B cell (primary cell): ENCODE results near the gene AARS1. TPM values are rescaled to one million over a fixed set of nuclear protein-coding genes. Genes with fewer than 3 reads are reported as not detected.

Source experiments
- ATAC-seq: fragments of 200-7000 bp; cut with Tn5 transposase; one replicate; pipeline ENCODE4 v1.10.0; 2021; ENCODE audit warnings: low read depth, mild to moderate bottlenecking, moderate number of reproducible peaks, moderate library complexity
- CTCF ChIA-PET: fragments of 350-600 bp; sonication (Branson Sonifier 250); formaldehyde crosslinking; loops from one replicate; lab custom pipeline; 2021; ENCODE audit warnings: antibody characterized with exemption, inconsistent platforms; lab: Charles Lee
- POLR2A ChIA-PET: fragments of 350-600 bp; sonication (Branson Sonifier 250); formaldehyde crosslinking; loops from one replicate; lab custom pipeline; 2021; ENCODE audit warnings: antibody characterized with exemption; lab: Charles Lee
- DNase-seq: peaks from one replicate; pipeline ENCODE4 v3.0.0; 2013
- H2AFZ ChIP-seq: 2 replicates; pipeline ENCODE4 v1.6.1; 2012; ENCODE audit warnings: mild to moderate bottlenecking, low read depth, low read length; ENCODE audit not compliant: insufficient read depth, poor library complexity, severe bottlenecking
- H3K27ac ChIP-seq, 2 donors: 1 replicate in 1 of 2; 2 replicates in 1 of 2; pipeline ENCODE4 v1.5.1; 2012 to 2013; ENCODE audit warnings: low read length in 2 of 2, mild to moderate bottlenecking in 2 of 2, moderate library complexity in 1 of 2
- H3K27me3 ChIP-seq, 4 experiments: fragments of 200-600 bp in 1 of 4; sonication (generic) in 1 of 4; replicated peaks in 1 of 4; 1 replicate in 2 of 4; 2 replicates in 2 of 4; pipeline versions ENCODE4 v1.6.1 to v1.7.0; 2013 to 2016; ENCODE audit warnings: low read length in 3 of 4, mild to moderate bottlenecking in 2 of 4, mixed read lengths in 1 of 4, moderate library complexity in 1 of 4; ENCODE audit not compliant: insufficient read depth in 4 of 4, control insufficient read depth in 3 of 4; ENCODE audit errors: control extremely low read depth in 1 of 4
- H3K36me3 ChIP-seq, 2 experiments: replicated peaks in 1 of 2; 1 replicate in 1 of 2; 2 replicates in 1 of 2; pipeline versions ENCODE4 v1.6.1 to v1.7.1; 2013; ENCODE audit warnings: low read length in 1 of 2; ENCODE audit not compliant: insufficient read depth in 2 of 2, control insufficient read depth in 1 of 2; ENCODE audit errors: control extremely low read depth in 1 of 2, extremely low read depth in 1 of 2
- H3K4me1 ChIP-seq, 2 donors: fragments of 200-600 bp in 1 of 2; sonication (generic) in 1 of 2; 1 replicate in 1 of 2; 2 replicates in 1 of 2; pipeline versions ENCODE4 v1.5.1 to v1.6.1; 2013 to 2017; ENCODE audit warnings: low read length in 2 of 2; ENCODE audit not compliant: control insufficient read depth in 2 of 2, insufficient read depth in 2 of 2
- H3K4me2 ChIP-seq: replicated peaks from 2 replicates; pipeline ENCODE3; 2012; ENCODE audit warnings: mild to moderate bottlenecking, low read depth, low read length; ENCODE audit not compliant: poor library complexity, severe bottlenecking
- H3K4me3 ChIP-seq, 5 experiments: fragments of 200-600 bp in 1 of 5; sonication (generic) in 1 of 5; 1 replicate in 3 of 5; 2 replicates in 2 of 5; pipeline versions ENCODE4 v1.5.1 to v1.7.0; 2011 to 2016; ENCODE audit warnings: low read length in 4 of 5, mild to moderate bottlenecking in 4 of 5, low read depth in 2 of 5, control low read depth in 1 of 5, moderate library complexity in 1 of 5; ENCODE audit not compliant: insufficient read depth in 1 of 5; ENCODE audit errors: control extremely low read depth in 1 of 5, extremely low read depth in 1 of 5
- H3K79me2 ChIP-seq: fragments of 200-600 bp; sonication (generic); one replicate; pipeline ENCODE4 v1.6.0; 2016; ENCODE audit warnings: low read length; ENCODE audit not compliant: control insufficient read depth, insufficient read depth
- H3K9ac ChIP-seq: fragments of 200-600 bp; sonication (generic); 2 replicates; pipeline ENCODE4 v1.6.1; 2017; ENCODE audit warnings: mild to moderate bottlenecking, low read length, moderate library complexity
- H3K9me3 ChIP-seq, 3 donors: one replicate each; pipeline versions ENCODE4 v1.6.1 to v1.7.1; 2013; ENCODE audit warnings: low read length in 2 of 3; ENCODE audit not compliant: control insufficient read depth in 2 of 3, insufficient read depth in 1 of 3; ENCODE audit errors: control extremely low read depth in 1 of 3
- H4K20me1 ChIP-seq: 2 replicates; pipeline ENCODE4 v1.6.0; 2012; ENCODE audit warnings: mild to moderate bottlenecking, low read length; ENCODE audit not compliant: insufficient read depth, control insufficient read depth, poor library complexity, severe bottlenecking
- H3K27ac Mint-ChIP-seq: one replicate; pipeline ENCODE4 v1.8.0; 2021; ENCODE audit warnings: mixed read lengths
- H3K27me3 Mint-ChIP-seq: one replicate; pipeline ENCODE4 v1.8.0; 2021; ENCODE audit warnings: mixed read lengths
- H3K4me1 Mint-ChIP-seq: one replicate; pipeline ENCODE4 v1.8.0; 2021; ENCODE audit warnings: mixed read lengths
- H3K4me3 Mint-ChIP-seq: one replicate; pipeline ENCODE4 v1.8.0; 2021; ENCODE audit warnings: mixed read lengths
- H3K9me3 Mint-ChIP-seq: one replicate; pipeline ENCODE4 v1.8.0; 2022; ENCODE audit warnings: mixed read lengths; ENCODE audit not compliant: insufficient read depth
- CTCF ChIP-seq: fragments of 200-600 bp; IDR thresholded peaks from one replicate; pipeline ENCODE4 v1.8.0; 2022; ENCODE audit warnings: antibody characterized with exemption, mild to moderate bottlenecking
- EZH2 ChIP-seq: IDR thresholded peaks from 2 replicates; pipeline ENCODE4 v1.6.1; 2012; ENCODE audit warnings: borderline replicate concordance, low read depth, mild to moderate bottlenecking, moderate library complexity, low read length; ENCODE audit not compliant: insufficient read depth, poor library complexity, severe bottlenecking
- WGBS: methylation state at CpG from one replicate; pipeline ENCODE4 v1.1.5; 2013; ENCODE audit warnings: missing lambda C conversion rate; ENCODE audit not compliant: insufficient coverage; 5-methylcytosine and 5-hydroxymethylcytosine counted together
- intact Hi-C: fragments of 100-400 bp; cut with micrococcal nuclease; formaldehyde crosslinking; loops from one replicate; pipeline ENCODE4 v1.10.0; 2022
- polyA plus RNA-seq: library from polyadenylated mRNA; depleted of rRNA; stranded (reverse); fragments of >200 nt; gene quantifications from 2 replicates; pipeline ENCODE4 v1.2.3, GENCODE V29; 2012
- total RNA-seq, 2 donors: library from RNA; stranded (reverse); fragments of 120-200 nt in 1 of 2; gene quantifications; 1 replicate in 1 of 2; 2 replicates in 1 of 2; pipeline versions ENCODE4 v1.2.3 to v1.2.4, GENCODE V29; 2013 to 2022

Gene AARS1
- total and polyA plus RNA-seq, 2 donors (not counting 1 experiment from before 2014, with no cell fraction given) = 27.7 to 57.8 TPM

- ChIA-PET POLR2A (no interaction called here), CTCF (interaction anchor here (1.4 to 1.8 kb wide), 2 partner anchors 321 to 323 kb away, joined by 3 to 12 read pairs; no protein-coding TSS in a partner anchor)
- 86% methylated on average over 9 of the region's 9 CpGs for WGBS
- Histone ChIP-seq H3K9me3 (no peaks in the 10 kb centered on the region), H3K79me2 (no peaks in the 10 kb centered on the region), H3K4me1 (no peaks in the 10 kb centered on the region), H4K20me1 (no peaks in the 10 kb centered on the region), H3K4me2 (no peak overlapping the region), H2AFZ (no peak overlapping the region), H3K4me3 (no peak overlapping the region), H3K36me3 (peaks cover 0 to 36% of the 10 kb centered on the region in 2 experiments), H3K9ac (no peak overlapping the region), H3K27me3 (no peaks in the 10 kb centered on the region), H3K27ac (no peak overlapping the region)
- Mint-ChIP-seq H3K27ac (no peak overlapping the region), H3K4me1 (no peaks in the 10 kb centered on the region), H3K4me3 (no peak overlapping the region), H3K27me3 (no peaks in the 10 kb centered on the region), H3K9me3 (no peaks in the 10 kb centered on the region)
- DNase-seq = no peak
- intact Hi-C loops = no loop called here
- ATAC-seq = peak; percentile 28
- no peak for TF ChIP-seq EZH2
- peak; percentile 46 for TF ChIP-seq CTCF
These were observed 42.5 kb upstream of the AARS1 start for GRCh38 chr16:70331588-70332358.

- DNase-seq (no peak), ATAC-seq (no peak)
- Mint-ChIP-seq H3K4me1 (no peaks in the 10 kb centered on the region), H3K4me3 (no peak overlapping the region), H3K9me3 (no peaks in the 10 kb centered on the region), H3K27me3 (no peaks in the 10 kb centered on the region), H3K27ac (no peak overlapping the region)
- Histone ChIP-seq H3K27ac (no peak overlapping the region), H3K4me3 (no peak overlapping the region), H3K4me1 (no peaks in the 10 kb centered on the region), H4K20me1 (no peaks in the 10 kb centered on the region), H3K79me2 (no peaks in the 10 kb centered on the region), H3K9me3 (no peaks in the 10 kb centered on the region), H3K4me2 (no peak overlapping the region), H2AFZ (no peak overlapping the region), H3K36me3 (peaks cover 0 to 36% of the 10 kb centered on the region in 2 experiments), H3K9ac (no peak overlapping the region), H3K27me3 (no peaks in the 10 kb centered on the region)
- no CpG with 5 or more reads among the region's 1 CpG for WGBS
- intact Hi-C loops = no loop called here
- ChIA-PET CTCF (interaction anchor here (0.6 to 1.8 kb wide), 6 partner anchors 9 to 324 kb away, joined by 3 to 12 read pairs (median 3); no protein-coding TSS in a partner anchor), POLR2A (no interaction called here)
- TF ChIP-seq EZH2 (no peak), CTCF (no peak)
These were observed 41.8 kb upstream of the AARS1 start for GRCh38 chr16:70331091-70331490.
